CMK (cell line): ENCODE data around the gene FAM107A.
A peak's percentile ranks its signal among the peaks of the same experiment; 100 is the strongest.

ENCODE experiments used
- DNase-seq: peaks from one replicate; pipeline ENCODE4 v3.0.0-alpha.2; 2010; ENCODE audit warnings: low read depth

FAM107A gene

DNA sequence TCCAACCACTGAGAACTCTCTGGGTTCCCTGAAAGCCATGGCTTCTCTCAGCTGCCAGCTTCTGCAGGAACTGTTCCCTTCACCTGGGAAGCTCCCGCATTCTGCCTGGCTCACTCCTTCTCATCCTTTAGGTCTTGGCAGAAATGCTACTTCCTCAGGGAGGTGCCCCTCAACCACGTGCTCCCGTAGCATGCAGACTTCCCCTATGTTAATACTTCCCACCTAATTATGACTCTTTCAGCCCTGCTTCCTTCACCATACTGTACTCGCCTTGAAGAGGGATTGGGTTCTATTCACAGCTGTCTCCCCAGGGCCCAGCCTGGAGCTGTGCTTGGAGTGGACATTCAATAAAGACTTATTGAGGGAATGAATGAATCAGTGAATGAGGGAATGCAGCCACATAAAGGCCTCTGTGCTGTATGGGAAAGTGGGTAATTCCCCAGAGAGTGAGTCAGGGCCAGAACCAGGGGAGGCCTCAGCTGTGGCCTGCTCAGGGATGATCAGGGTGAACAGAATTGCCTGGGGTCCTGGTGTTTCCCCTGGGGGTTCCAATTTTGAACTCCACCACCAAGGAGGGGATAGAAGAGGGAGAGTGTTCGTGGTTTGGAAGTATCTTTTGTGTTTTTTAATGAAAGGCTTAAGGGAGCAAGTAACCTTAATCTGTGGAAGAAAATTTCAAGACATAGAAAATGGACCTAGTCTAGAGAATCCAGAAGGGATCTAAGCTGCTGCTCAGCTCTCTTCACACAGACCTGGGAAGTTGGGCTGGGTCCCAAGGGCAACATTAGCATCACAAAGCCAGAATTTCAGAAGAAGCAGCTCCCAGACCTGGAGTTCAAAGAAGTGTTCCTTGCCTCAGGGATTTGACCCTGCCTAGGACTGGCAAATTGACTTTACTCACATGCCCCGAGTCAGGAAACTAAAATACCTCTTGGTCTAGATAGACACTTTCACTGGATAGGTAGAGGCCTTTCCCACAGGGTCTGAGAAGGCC is 14.6 kb upstream of the FAM107A start:
- no peak for DNase-seq

DNA sequence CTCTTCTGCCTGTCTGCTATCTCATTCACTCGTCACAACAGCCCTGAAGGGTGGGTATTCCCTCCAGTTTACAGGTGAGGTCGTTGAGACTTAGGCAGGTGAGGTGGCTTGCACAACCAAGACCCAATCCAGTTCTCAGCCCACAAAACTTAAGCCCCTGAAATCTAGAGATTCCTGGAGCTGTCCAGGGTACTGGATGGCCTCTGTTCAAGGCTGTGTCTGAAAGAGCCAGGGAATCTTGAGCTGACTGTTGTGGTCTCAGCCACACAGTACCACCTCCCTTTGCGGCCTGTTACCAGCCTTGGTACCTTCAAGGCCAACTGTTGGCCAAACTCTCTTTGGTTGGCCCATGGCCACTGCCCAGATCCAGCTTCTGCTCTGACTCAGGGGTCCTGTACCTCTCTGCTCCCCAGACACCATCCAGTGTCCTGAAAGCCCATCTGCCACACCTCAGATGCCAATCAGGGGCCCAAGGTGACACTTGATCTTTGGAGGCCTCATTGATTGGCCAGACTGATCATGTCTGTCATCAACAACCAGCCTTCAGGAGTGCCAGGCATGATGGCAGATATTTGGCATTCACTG is 10.9 kb upstream of the FAM107A start:
- no peak for DNase-seq

DNA sequence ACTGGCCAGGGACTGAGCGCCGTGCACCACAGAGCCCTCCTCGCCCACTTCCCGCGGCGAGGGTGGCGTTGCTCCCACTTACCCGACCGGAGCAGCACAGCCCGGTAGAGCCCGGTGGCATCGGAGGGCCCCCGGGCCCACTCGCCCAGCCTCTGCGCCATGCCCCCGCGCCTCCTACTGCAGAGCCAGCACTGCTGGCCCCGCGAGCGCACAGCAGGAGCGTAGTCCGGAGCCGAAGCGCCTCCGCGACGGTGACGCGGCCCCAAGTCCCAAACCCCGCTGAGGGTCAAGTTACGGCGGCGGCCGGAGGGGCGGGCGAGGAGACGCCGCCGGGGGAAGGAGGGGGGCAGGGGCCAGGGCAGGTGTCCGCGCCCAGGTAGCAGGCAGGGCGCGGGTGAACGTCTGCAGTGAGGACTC is 9.6 kb upstream of the FAM107A start:
- no peak for DNase-seq

DNA sequence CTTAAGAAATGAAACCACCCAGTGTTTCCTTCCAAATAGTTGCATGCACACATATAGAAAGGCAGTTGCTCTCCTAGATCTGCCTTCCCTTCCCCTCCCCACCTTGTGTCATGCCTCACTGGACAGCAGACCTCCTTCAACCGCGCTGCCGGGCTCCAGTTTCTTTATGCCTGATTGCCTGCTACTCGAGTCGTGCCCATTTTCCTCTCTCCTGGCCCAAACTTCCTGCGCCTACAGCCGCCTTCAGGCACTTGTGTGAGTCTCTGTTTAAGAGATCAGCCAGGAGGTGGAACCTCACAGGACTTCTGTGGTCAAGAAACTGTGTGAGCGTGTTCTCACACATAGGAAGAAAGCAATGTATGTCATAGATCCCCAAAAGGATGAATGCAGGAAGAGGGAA is 8.8 kb upstream of the FAM107A start:
- DNase-seq, result no peak

DNA sequence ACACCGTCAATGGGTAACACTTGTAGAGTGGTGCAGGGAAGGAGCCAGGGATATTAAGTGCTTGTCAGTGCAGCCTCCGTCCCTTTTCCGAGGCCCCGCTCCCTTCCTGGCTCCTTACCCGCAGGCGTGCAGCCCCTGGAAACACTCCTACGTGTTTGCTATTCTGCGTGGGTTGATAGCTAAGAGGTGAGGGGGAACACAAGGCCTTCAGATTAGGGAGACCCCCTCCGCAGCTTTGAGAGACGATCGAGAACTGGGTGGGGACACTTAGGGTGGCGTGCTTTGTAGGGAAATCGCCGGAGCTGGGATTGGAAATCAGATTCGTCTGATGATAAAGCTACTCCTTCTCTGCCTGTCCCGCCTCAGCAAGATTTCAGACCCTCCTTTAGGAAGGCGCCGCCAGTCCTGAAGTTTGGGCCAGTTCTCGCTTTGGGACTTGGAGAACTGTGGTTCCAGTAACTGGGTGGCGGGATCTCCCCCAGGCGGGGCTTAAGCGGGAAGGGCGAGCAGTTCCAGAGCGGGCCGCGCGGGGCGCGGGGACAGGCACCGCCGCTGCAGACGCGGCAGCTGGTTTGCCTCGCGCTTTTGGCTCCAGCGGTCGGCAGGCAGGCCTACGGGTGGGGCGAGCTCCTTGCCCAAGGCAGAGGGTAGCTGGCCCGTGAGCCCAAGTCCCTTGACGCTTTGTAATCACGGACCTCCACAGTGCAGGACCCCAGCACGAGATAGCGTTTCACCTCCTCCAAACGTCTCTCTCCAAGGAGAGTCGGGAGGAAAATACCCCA is 8.0 kb upstream of the FAM107A start:
- no peak for DNase-seq

DNA sequence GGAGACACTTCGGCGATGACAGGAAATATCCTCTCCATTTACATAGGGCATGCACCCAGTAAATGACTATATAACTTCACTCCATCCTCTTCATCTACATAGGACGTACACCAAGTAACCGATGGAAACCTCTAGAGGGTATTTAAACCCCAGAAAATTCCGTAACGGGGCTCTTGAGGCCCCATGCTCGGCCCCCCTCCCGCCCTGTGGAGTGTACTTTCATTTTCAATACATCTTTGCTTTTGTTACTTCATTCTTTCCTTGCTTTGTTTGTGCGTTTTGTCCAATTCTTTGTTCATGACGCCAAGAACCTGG is 7.5 kb upstream of the FAM107A start:
- DNase-seq, result no peak

DNA sequence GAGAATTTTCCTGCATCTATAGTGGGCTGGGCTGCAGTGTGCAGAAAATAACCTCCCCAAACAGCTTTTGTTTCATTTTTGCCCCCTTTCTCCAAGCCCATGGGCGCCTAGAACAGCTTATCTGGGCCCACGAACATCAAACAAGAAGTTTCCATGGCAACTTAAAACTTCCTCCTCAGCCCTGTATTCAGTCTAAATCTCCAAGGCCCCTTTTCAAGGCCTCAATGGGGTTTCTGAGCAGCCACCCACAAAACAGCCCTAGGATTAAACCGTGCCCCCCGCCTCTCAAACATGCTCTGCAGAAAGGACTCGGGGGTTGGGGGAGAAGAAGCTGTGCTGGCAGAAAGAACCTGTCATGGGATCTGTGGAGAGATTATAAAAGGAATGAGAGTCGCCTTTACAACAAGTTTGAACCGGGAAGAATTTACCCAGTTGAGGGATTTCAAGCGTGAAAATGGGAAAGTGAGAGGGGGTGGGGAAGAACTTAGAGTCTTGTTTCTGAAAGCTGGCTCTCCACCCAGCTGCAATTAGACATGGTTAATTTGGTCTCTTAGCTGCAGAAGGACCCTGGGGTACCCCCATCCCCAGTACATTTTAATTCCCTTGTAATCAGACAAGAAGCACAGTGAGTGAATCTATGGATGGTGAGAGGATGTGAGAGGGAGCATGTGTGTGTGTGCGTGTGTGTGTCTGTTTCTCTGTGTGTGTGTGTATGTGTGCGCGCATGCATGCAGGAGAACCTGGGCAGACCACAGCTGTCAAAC is 4.3 kb upstream of the FAM107A start:
- DNase-seq, result no peak

DNA sequence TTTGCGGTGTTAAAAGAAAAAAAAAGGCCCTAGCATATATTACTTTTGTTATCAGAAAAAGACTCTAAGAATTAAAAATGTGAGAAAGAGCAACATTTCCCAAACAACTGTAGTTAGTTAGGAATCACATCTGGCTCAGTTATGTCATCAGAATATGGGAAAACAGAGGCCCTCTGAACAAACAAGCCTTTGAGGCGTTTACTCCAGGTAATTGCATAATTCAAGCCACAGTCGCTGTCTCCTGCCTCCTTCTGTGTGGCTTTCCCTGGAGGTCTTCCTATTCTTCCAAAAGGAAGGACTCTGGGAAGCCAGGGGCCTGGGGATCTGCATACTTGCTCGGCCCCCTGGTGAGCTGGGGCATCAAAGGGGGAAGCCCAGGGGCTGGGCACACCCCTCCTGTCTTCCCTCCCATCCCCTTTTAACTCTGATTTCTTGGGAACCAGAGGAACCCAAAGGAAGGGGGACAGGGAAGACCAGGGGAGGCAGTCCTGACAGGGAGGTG is 3.7 kb upstream of the FAM107A start:
- no peak for DNase-seq

DNA sequence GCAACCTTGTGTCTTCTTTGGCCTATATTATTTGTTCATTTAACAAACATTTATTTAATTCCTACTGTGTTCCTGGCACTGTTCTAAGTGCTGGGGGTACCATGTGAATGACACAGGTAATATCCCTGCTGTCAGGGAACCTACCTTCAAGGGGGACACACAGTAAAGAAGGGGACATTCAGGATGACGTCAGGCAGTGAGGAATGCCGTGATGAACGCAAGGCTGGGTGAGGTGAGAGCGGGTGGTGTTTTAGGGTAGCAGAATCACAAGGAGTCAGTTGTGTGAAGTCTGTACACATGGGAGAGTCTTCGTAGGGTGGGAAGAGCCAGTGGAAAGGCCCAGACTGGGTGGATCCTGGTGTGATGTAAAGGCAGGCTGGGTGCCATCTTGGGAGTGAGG is 1.7 kb upstream of the FAM107A start:
- DNase-seq, result no peak

DNA sequence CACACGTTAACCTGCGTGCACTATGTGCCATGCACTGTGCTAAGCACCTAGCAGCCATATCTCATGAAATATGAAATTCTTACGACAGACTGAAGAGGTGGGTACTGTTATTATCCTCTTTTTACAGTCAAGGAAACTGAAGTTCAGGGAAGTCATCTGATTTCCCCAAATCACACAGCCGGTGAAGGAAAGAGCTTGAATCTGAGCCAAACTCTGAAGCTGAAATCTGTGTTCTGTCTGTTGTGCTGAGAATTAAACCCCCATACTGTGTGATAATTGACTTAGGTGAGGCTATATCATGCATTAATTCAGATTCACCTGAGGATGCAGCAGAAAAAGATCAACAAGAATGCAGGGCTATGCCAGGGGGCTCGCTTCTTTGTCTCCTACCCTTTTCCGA is 475 bp downstream of the FAM107A start:
- no peak for DNase-seq

DNA sequence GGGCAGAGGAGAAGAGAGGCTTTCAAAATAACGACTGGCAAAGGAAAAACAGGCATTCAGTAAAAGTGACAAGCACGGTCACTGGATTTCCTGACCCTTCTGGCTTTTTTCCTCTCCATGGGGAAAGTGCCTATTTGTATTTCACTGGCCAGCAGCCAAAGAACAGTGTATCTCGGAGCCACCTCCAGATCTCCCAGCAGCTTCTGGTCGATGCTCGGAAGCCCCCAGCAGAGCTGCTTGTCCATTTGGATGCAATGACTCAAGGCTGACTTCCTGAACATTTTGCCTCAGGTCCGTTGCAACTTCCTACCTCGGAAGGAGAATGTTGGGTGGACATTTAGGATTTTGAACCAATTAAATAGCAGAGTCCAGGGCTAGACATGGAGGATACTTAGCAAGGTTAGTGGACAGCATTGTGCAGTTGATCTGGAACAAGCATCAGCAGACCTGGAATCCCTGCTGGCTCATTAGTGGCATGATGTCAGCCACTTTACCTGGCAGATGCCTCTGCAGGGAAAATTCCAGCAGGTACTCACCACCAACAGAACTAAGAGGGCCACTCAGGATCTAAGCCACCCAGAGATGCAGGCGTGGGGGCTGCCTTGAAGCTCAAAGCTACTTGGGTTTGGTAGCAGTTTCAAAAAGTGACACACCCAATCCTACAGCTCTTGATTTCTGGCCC is 1.1 kb downstream of the FAM107A start:
- DNase-seq, result no peak

DNA sequence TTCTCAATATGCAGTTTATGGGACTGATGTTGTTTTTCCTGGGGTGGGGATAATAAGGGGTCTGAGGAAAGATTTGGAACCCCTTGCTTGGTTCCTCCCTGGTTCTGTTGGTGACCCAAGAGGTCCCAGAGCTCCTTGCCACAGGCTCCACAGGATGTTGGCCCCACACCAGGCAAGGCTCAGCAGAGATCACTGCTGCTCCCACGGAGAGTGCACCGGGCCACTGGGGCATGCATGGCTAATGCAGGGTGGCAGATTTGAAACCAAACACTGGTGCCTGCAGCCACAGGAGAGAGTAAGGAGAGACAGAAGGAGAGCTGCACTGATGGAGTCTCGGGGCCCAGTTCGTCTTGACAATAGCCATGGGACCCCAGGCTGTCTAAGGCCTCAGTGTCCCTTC is 2.5 kb downstream of the FAM107A start:
- no peak for DNase-seq

DNA sequence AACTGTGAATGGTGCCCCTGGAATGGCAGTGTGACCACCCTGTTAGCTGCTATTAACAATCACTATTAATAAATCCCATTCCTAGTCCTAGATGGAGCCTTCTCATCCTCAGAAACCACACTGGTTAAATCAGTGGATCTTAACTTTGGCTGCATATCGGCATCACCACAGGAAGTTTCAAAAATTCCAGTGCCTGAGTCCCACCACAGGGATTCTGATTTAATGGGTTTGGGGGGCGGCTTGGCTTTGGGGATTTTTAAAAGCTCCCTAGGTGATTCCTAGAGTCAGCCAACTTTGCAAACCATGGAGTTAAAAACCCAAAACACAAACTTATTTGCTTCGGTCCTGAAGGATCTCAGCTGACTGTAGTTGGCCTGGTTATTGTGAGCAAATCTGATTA is 3.1 kb downstream of the FAM107A start:
- DNase-seq, result no peak

DNA sequence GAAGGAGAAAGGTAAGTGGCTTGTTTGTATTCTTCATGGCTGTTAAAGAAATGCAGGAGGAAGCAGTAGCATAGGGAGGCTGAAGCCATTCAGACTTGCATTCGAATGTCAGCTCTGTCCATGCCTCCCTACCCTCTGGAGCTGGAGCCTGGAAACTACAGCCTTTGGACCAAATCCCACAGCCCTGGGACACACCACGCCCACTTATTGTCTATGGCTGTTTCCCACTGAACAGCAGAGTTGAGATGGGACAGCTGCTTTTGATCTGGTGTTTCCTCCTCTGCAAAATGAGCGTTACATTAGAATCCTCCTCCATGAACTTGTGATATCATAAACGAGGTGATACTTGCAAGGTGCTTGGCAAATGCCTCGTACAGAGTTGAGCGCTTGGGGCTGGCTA is 3.6 kb downstream of the FAM107A start:
- DNase-seq, result no peak

DNA sequence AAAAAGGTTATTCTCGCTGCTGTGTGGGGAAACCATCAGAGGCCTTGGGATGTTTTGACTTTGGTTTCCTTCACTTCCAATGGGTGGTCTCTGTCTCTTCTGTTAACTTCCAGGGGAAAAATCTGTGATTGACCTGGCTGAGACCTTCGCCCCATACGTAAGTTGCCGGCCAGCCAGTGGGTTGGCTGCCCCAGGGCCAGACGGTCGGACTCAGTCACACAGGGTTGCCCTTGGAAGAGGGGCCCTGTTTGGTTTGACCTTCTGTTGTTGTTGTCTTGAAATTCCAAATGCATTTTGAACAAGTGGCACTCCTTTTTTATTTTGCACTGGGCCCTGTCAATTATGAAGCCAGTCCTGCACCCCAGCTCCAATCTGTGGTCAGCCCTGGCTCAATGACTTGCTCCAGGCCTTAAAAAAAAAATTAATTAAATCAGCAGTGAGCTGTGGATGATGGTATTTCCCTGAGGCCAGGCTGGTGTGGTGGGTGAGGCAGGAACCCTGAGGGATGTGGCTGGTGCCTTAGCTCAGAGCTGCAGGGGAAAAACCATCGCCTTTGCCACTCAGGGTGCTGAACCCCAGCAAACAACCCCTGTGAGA is 4.5 kb downstream of the FAM107A start:
- DNase-seq, result no peak

DNA sequence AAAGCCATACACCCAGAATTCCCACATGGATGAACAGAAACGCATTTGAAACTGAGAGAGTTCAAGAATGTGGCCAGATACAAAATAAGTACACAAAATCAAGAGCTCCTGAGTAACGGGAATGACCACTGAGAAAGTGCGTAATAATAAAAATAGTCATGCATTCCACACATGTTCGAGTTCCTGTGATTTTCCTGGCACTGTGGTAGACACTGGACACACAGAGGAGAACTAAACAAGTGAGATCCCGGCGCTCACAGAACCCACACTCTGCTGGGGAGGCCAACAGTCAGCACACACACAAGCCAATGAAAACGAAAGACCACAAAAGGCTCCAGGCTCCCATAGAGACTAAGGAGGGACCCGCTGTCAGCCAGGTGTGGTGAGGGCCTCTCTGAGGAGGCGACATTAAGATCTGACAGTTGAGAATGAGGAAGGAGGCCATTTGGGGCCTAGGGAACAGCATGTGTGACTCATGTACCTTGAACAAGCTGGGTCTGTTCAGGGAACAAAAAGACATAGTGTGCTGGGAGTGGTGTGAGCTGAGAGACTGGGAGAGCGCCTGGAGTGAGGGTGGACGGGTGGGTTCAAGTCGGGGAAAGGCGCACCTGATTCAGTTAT is 5.1 kb downstream of the FAM107A start:
- no peak for DNase-seq

DNA sequence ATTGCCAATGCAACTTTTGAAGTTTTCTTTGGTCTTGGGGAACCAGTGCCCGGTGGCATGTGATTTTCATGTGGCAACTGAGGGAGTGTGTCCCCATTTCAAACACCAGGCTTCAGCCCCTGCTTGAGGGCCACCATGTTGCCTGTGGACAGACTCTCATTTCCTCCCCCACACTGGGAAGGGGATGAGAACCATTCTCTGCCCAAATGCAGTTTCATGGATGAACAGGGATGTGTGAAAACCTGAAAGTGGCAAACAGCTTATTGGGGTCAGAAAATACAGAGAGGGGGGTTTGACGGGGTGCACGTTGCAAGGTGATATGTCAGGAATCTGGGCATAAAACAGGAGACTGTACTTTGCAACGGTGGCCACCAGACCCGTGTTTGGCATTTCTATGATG is 6.3 kb downstream of the FAM107A start:
- DNase-seq, result no peak

DNA sequence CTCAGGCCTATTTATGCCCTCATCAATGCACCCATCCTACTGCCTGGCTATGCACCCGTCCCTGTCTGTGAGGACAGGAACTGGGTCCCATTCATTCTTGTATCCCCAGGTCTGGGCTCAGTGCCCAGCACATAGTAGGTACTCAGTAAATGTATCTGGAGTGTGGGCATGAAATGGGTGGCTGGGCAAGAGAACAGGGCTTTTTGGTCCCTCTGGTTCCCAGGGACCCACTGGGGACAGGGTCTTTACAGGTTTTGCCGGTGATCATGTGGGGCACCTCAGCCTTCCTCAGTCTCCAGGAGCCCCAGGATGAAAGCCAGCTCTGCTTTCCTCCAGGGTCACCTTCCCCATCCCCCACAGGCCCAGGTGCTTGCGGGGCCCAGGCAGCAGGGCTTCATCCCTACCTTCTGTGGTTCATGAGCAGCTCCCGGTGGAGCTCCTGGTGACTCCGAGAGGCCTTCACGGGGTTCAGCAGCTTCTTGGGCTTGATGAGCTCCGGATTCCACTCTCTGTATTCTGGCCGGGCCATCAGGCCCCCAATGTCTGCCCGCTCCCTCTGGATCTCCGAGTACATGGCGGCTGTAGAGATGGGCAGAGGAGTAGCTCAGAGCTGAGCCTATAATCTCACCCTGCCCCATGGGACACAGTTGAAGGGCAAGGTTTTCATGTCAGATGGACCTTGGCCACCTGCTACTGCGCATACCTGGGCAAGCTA is 7.7 kb downstream of the FAM107A start:
- no peak for DNase-seq

DNA sequence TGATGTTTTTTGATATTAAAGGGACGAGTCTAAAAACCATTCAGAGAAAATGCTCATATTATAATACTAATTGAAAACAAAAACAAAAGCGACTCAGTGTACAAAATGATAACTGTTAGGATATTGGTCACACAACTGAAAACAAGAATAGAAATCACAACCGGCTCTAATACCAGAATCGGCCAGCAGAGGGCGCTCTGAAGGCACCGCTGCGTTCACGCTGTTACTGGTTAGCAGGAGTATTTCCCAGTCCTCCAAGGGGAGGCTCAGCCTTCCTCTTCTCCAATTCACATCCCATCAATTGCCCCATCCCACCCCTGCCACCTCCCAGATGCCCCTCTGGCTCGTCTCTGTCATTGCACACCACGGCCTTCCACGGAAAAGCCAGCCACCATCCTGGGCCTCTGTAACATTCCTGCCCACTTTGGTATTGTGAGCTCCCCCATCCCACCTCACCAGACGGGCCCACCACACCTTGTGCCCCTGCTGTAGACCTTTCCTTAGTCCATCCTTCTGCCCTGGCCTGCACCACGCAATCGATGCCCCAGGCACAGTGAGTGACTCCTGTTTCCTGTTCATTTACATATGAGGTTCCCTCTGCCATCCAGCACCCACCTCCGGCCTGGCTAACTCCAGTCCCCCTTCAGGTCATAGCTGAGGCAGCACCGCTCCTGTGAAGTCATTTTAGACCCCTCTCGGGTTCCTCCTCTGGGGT is 8.5 kb downstream of the FAM107A start:
- peak; percentile 35 for DNase-seq

DNA sequence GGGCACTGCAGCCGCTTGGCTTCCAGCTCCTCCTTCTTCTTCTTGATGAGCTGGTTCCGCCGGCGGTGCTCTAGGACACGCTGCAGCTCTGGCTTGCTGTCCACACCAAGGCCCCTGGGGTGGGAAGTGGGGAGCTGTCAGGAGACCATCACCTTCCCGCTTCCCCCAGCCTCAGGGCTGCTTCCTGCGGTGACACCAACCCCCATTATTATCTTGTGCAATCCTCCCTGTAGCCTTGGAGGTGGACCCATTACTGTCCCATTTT is 10.0 kb downstream of the FAM107A start:
- no peak for DNase-seq
